ENCODE results near the gene COX7B2. TPM values are rescaled to one million over a fixed set of nuclear protein-coding genes. Genes with fewer than 3 reads are reported as not detected.
A peak's percentile ranks its signal among the peaks of the same experiment; 100 is the strongest.

Gene COX7B2
- total RNA-seq, 1 experiment from 2014 or later = not detected

DNA sequence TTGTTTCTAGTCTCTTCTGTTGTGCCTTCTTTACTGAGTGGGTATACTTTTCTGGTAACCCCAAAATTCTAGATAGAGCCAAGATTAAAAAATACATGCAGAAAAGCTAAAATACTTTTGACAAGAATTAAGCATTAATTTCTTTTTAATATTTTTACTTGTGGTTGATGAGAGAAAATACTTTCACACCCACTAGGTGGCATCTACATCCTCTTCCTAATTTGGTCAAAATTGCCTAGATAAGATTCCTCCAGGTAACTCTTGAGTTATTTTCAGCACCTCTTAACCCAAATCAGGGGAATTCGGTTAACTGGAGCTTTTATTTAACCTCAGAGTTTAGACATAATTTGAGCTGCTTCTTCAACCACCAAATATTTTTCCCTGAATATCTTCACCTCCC, 28.4 kb upstream of the COX7B2 start:
- ChIA-PET CTCF (interaction anchor here (0.7 kb wide), 1 partner anchor 996 kb away, joined by 3 read pairs; no protein-coding TSS in a partner anchor), POLR2A (no interaction called here)
- intact Hi-C loops (cut with micrococcal nuclease) = loop anchor here (10.0 kb wide), 1 partner anchor 447 kb away; no protein-coding TSS in a partner anchor

More for the DNA sequence above, 28.4 kb upstream of the COX7B2 start:
- Histone ChIP-seq H4K20me1 (ENCODE audit: insufficient read depth) (no peaks in the 10 kb centered on the region), H2AFZ (ENCODE audit: low read depth, low read length, poor library complexity, severe bottlenecking) (no peak overlapping the region), H3K4me2 (ENCODE audit: low read length) (no peak overlapping the region), H3K36me3 (ENCODE audit: control insufficient read depth in 1 of 2, insufficient read depth in 2 of 2, low read length in 2 of 2) (no peaks in the 10 kb centered on the region), H3K9ac (ENCODE audit: low read length) (no peak overlapping the region), H3K27ac (ENCODE audit: low read depth, low read length) (no peak overlapping the region), H3K9me2 (ENCODE audit: insufficient read depth) (no peaks in the 10 kb centered on the region), H3K4me1 (ENCODE audit: control insufficient read depth in 1 of 2, insufficient read depth in 2 of 2, low read length in 2 of 2) (no peaks in the 10 kb centered on the region), H3K9me3 (ENCODE audit: control insufficient read depth in 1 of 2, insufficient read depth in 1 of 2, low read depth in 1 of 2, low read length in 2 of 2) (no peaks in the 10 kb centered on the region; a peak in 1 of 4 replicates), H3K27me3 (ENCODE audit: insufficient read depth, low read length) (no peaks in the 10 kb centered on the region), H3K79me2 (ENCODE audit: insufficient read depth, low read length) (no peaks in the 10 kb centered on the region), H3K4me3 (replicated peaks in 1 of 2; ENCODE audit: low read depth in 1 of 2, low read length in 2 of 2) (no peak overlapping the region)
- BruUV-seq (replicated peaks) = no TSS peak
- TF ChIP-seq YY1 (IDR thresholded peaks at IDR 0.05; ENCODE audit: extremely low read depth, insufficient replicate concordance, low read depth, low read length) (no peak), TCF7L2 (IDR thresholded peaks at IDR 0.05; ENCODE audit: borderline replicate concordance, extremely low read depth, insufficient read depth, insufficient read length) (no peak), EZH2 (IDR thresholded peaks at IDR 0.05) (no peak), POLR2AphosphoS5 (IDR thresholded peaks at IDR 0.05; ENCODE audit: low read depth, low read length) (no peak), CTCF (IDR thresholded peaks at IDR 0.05 in 2 of 3, conservative IDR thresholded peaks at IDR 0.05 in 1 of 3; ENCODE audit: borderline replicate concordance in 1 of 3, insufficient read depth in 1 of 3, low read depth in 2 of 3, low read length in 2 of 3) (0 out of 6 replicates have a peak, but pooled peaks of 1 of the 3 experiments have one; percentile 10), JUND (IDR thresholded peaks at IDR 0.05) (no peak), ZFX (IDR thresholded peaks at IDR 0.05) (no peak), FOSL1 (IDR thresholded peaks at IDR 0.05; ENCODE audit: low read depth) (no peak)
- TF ChIP-seq, protein P1, sequence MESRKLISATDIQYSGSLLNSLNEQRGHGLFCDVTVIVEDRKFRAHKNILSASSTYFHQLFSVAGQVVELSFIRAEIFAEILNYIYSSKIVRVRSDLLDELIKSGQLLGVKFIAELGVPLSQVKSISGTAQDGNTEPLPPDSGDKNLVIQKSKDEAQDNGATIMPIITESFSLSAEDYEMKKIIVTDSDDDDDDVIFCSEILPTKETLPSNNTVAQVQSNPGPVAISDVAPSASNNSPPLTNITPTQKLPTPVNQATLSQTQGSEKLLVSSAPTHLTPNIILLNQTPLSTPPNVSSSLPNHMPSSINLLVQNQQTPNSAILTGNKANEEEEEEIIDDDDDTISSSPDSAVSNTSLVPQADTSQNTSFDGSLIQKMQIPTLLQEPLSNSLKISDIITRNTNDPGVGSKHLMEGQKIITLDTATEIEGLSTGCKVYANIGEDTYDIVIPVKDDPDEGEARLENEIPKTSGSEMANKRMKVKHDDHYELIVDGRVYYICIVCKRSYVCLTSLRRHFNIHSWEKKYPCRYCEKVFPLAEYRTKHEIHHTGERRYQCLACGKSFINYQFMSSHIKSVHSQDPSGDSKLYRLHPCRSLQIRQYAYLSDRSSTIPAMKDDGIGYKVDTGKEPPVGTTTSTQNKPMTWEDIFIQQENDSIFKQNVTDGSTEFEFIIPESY (IDR thresholded peaks at IDR 0.05; ENCODE audit: extremely low read depth, insufficient replicate concordance, low read length) = no peak
- RAD21 ChIA-PET (ENCODE audit: low non-redundant PET in 1 of 2, low total read pairs in 2 of 2, uncharacterized antibody in 2 of 2, unreplicated experiment in 2 of 2) = no interaction called here
- no peak for DNase-seq (ENCODE audit: low read depth, low spot score)
- ATAC-seq = no peak

Measured in HCT116 (cell line).